Adrenal gland (tissue), 12 donors: ENCODE measurements around the gene BCAS3. TPM values are rescaled to one million over a fixed set of nuclear protein-coding genes. Genes with fewer than 3 reads are reported as not detected.
A peak's percentile ranks its signal among the peaks of the same experiment; 100 is the strongest.

Source experiments
- DNase-seq, 7 donors: peaks; one replicate each; pipeline ENCODE4 v3.0.0-alpha.2; 2019 to 2020
- H3K27ac ChIP-seq, 5 donors: fragments of 200-600 bp; sonication (generic) in 4 of 5; 1 replicate in 3 of 5; 2 replicates in 2 of 5; pipeline versions ENCODE4 v1.5.1 to v1.8.0; 2016 to 2020; ENCODE audit warnings: mild to moderate bottlenecking in 1 of 5
- H3K27me3 ChIP-seq: fragments of 200-600 bp; 2 replicates; pipeline ENCODE4 v1.8.0; 2021
- H3K36me3 ChIP-seq, 2 donors: fragments of 200-600 bp; replicated peaks in 1 of 2; 1 replicate in 1 of 2; 2 replicates in 1 of 2; pipeline versions ENCODE4 v1.5.1 to v1.8.0; 2018 to 2022
- H3K4me1 ChIP-seq, 2 donors: fragments of 200-600 bp; replicated peaks in 1 of 2; 1 replicate in 1 of 2; 2 replicates in 1 of 2; pipeline versions ENCODE4 v1.5.1 to v1.8.0; 2018 to 2021
- H3K4me3 ChIP-seq, 4 donors: fragments of 200-600 bp; sonication (generic) in 3 of 4; one replicate each; pipeline ENCODE4 v1.5.1; 2016 to 2018
- H3K9me3 ChIP-seq, 3 donors: fragments of 200-600 bp; sonication (generic) in 1 of 3; replicated peaks in 1 of 3; 1 replicate in 2 of 3; 2 replicates in 1 of 3; pipeline versions ENCODE4 v1.5.1 to v1.8.0; 2016 to 2021
- CTCF ChIP-seq, 6 experiments: fragments of 450-650 bp in 4 of 6; fragments of 200-600 bp in 2 of 6; sonication (generic) in 1 of 6; IDR thresholded peaks; 1 replicate in 5 of 6; 2 replicates in 1 of 6; pipeline versions ENCODE4 v1.5.1 to v1.8.0; 2016 to 2021; ENCODE audit warnings: antibody characterized with exemption in 6 of 6, mild to moderate bottlenecking in 2 of 6, moderate library complexity in 1 of 6
- POLR2A ChIP-seq, 2 donors: fragments of 450-650 bp; IDR thresholded peaks; one replicate each; pipeline ENCODE4 v1.6.1; 2017; ENCODE audit warnings: antibody characterized with exemption in 2 of 2, mild to moderate bottlenecking in 2 of 2, moderate library complexity in 1 of 2
- WGBS, 4 donors: extraction: QIAGEN DNeasy Blood & Tissue Kit in 2 of 4; methylation state at CpG; one replicate each; pipeline versions ENCODE4 v1.1.5 to v1.1.7; 2013 to 2017; 5-methylcytosine and 5-hydroxymethylcytosine counted together
- intact Hi-C, 2 donors: fragments of 100-400 bp; cut with DNase I; formaldehyde crosslinking; loops; one replicate each; pipeline versions ENCODE4 v1.14.1 to v1.15.0; 2022 to 2023
- polyA plus RNA-seq, 3 donors: library from polyadenylated mRNA; stranded (reverse); fragments of 200-250 nt in 2 of 3; fragments of 350-450 nt in 1 of 3; fragmentation: Illumina TruSeq in 1 of 3; extraction: RNeasy Lipid Tissue Mini Kit (QIAGEN cat#74804) in 1 of 3; gene quantifications; one replicate each; pipeline ENCODE4 v1.2.3, GENCODE V29; 2013 to 2014
- total RNA-seq, 9 donors: library from RNA; depleted of rRNA in 4 of 9; stranded (reverse); fragments of >200 nt in 4 of 9; fragments of 120-200 nt in 1 of 9; fragmentation: NEBNext Ultra II Directional in 1 of 9; extraction: Animal tissue kit (Norgen Biotek cat#: 25700) in 1 of 9; gene quantifications; one replicate each; pipeline versions ENCODE4 v1.1.0 to v1.2.4, GENCODE V29; 2013 to 2023
- donor health status: healthy with polysubstance abuse.
- donor health status: Bipolar disorder and iron deficiency.
- donor health status: DM: yes; HTN: yes; CAD: no.
- donor health status: DM: no; HTN: no; CAD: no.
- donor health status: DM: no; HTN: no; CAD: no.
- donor health status: DM: yes; HTN: yes; CAD: no.

BCAS3 gene
- total and polyA plus RNA-seq, 12 donors, result 9.4 to 105 (median 29.0) TPM

DNA sequence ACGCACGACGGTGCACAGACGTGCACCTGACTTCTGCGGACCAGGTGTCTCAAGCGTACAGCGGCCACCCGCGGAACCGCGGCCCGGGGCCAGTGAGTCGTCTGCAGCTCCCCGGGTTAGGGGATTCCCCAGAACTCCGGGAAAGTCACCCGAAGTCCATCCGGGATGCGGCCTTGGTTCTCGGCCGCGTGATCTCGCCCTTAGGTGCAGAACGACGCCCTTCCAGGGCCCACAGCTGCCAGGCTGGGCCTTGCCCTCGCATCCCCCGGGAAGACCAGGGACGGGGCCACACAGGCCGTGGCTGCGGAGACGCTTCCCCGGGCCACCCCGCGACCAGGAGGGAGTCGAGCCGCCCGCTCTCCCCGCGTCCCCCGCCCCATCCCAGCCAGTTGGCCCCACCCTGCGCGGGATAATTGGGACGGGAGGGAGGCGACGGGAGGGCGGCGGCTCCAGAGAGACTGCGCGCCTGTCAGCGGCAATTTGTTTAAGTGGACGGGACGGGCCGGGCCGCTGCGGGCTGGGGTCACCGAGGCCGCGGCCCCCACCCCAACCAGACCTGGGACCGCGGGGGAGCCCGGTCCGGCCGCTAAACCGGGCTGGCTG, 718.4 kb downstream of the BCAS3 start:
- DNase-seq, result no peak
- Histone ChIP-seq H3K9me3 (no peaks in the 10 kb centered on the region), H3K27ac (peak overlapping the region in 2 of 5 donors; percentile 41 to 91), H3K4me1 (peaks cover 24 to 39% of the 10 kb centered on the region in 2 donors), H3K27me3 (peaks cover 15% of the 10 kb centered on the region), H3K4me3 (peak overlapping the region in 1 of 4 donors; percentile 63), H3K36me3 (no peaks in the 10 kb centered on the region)
- no peak for TF ChIP-seq CTCF (IDR thresholded peaks at IDR 0.05)
- TF ChIP-seq POLR2A (IDR thresholded peaks at IDR 0.05), result no peak
- intact Hi-C loops, result no loop called here
- 13 to 53% (median 19%) methylated on average over 6 to 63 of the region's 63 CpGs for WGBS, 4 donors

- H3K4me3 ChIP-seq, result peak overlapping the region in 2 of 4 donors; percentile 19 to 63
- H3K4me1 ChIP-seq, result peaks cover 24 to 39% of the 10 kb centered on the region in 2 donors
- intact Hi-C loops, result no loop called here
- H3K36me3 ChIP-seq, result no peaks in the 10 kb centered on the region
- H3K27ac ChIP-seq, result peak overlapping the region in 2 of 5 donors; percentile 41 to 91
- H3K9me3 ChIP-seq, result no peaks in the 10 kb centered on the region
- peaks cover 19% of the 10 kb centered on the region for H3K27me3 ChIP-seq
- 5 to 17% (median 8%) methylated on average over 8 to 46 of the region's 46 CpGs for WGBS, 4 donors
- no peak for TF ChIP-seq POLR2A (IDR thresholded peaks at IDR 0.05)
- TF ChIP-seq CTCF (IDR thresholded peaks at IDR 0.05), result no peak
- no peak for DNase-seq
Measured at GRCh38 chr17:61396586-61397085, 719.0 kb downstream of the BCAS3 start.

DNA sequence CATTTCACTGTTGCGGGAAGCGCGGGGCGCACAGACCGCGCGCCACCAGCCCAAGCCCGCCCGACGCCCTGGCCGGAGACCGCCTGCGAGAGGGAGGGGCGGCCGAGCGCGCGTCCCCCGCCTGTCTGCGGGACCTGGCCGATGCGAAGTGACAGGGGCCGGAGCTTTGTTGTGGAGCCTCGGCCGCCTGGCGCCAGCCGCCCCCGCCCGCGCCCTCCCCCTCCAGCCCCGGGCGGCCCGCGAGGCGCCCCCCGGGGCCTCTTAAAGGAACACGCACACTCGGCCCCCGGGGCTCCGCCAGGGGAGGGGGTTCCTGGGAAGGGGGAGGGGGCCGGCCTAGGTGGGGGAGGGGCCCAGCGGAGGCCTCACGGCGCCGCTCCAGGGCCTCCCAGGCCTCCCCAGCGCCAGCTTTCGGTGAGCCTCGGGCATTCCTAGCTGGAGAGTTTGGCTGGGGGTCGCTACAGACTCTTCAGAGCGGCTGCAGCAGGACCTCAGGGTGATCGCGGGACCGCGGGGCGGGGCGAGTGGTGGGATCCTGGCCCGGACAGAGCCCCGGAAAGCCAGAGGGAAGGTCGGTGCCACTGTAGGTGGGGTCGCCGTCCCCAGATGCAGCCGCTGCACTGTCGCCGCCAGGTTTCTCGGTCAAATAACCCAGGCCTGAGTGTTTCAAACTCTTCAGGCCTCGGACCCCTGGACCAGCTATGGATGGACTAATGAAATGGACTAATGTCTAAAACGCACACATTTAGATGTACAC, 719.6 kb downstream of the BCAS3 start:
- H3K4me1 ChIP-seq, result peaks cover 24 to 39% of the 10 kb centered on the region in 2 donors
- H3K27ac ChIP-seq, result peak overlapping the region in 2 of 5 donors; percentile 41 to 91
- H3K27me3 ChIP-seq, result peaks cover 24% of the 10 kb centered on the region
- H3K4me3 ChIP-seq, result peak overlapping the region in 2 of 4 donors; percentile 19 to 63
- DNase-seq, result no peak
- WGBS, 4 donors, result 6 to 44% (median 9%) methylated on average over 8 to 63 of the region's 67 CpGs
- intact Hi-C loops, result no loop called here
- TF ChIP-seq POLR2A (IDR thresholded peaks at IDR 0.05) (no peak), CTCF (IDR thresholded peaks at IDR 0.05) (no peak)
- no peaks in the 10 kb centered on the region for H3K9me3 ChIP-seq
- H3K36me3 ChIP-seq, result no peaks in the 10 kb centered on the region

DNA sequence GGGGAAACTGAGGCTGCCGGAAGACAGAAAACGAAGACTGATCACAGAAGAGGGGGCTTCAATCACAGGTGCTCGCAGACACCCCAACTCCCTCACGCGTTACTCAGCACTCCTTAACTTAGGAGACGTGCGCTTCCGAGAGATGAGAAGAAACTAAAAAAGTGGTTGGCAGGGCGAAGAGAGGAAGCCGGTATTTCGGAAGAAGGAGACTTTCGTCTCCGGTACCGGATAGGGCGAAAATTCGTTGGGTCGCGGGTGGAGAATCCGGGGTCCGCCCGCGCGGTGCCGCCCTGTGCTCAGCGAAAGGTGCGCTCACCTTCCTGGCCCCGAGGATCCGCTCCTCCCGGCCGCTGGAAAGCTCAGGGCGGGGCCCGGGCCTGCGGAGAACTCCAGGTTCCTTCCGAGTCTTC, 721.1 kb downstream of the BCAS3 start:
- intact Hi-C loops, result no loop called here
- peak overlapping the region in 2 of 4 donors; percentile 43 to 79 for H3K4me3 ChIP-seq
- WGBS, 4 donors, result 2 to 6% (median 3%) methylated on average over 18 to 34 of the region's 34 CpGs
- peak overlapping the region in 3 of 5 donors; percentile 52 to 91 (median 74) for H3K27ac ChIP-seq
- H3K36me3 ChIP-seq, result no peaks in the 10 kb centered on the region
- H3K4me1 ChIP-seq, result peaks cover 24 to 39% of the 10 kb centered on the region in 2 donors
- DNase-seq, result no peak
- H3K27me3 ChIP-seq, result peaks cover 31% of the 10 kb centered on the region
- TF ChIP-seq POLR2A (IDR thresholded peaks at IDR 0.05), result no peak
- H3K9me3 ChIP-seq, result no peaks in the 10 kb centered on the region
